Endodermal cell (in vitro differentiated cells): ENCODE measurements around the gene LIN37. TPM values are rescaled to one million over a fixed set of nuclear protein-coding genes. Genes with fewer than 3 reads are reported as not detected.

Experiments used
- DNase-seq: peaks from one replicate; pipeline ENCODE4 v3.0.0-alpha.2; 2017
- H3K27ac ChIP-seq: 2 replicates; pipeline ENCODE4 v1.5.1; 2013; ENCODE audit warnings: mild to moderate bottlenecking, low read depth, low read length, moderate library complexity
- H3K27me3 ChIP-seq: 2 replicates; pipeline ENCODE4 v1.6.1; 2013; ENCODE audit warnings: mild to moderate bottlenecking, low read length, moderate library complexity; ENCODE audit not compliant: insufficient read depth, control insufficient read depth, poor library complexity, severe bottlenecking
- H3K36me3 ChIP-seq: 2 replicates; pipeline ENCODE4 v1.7.0; 2013; ENCODE audit warnings: mild to moderate bottlenecking, low read length, moderate library complexity; ENCODE audit not compliant: control insufficient read depth, insufficient read depth
- H3K4me1 ChIP-seq: one replicate; pipeline ENCODE4 v1.7.0; 2013; ENCODE audit warnings: low read length; ENCODE audit not compliant: control insufficient read depth, insufficient read depth
- H3K4me3 ChIP-seq: 2 replicates; pipeline ENCODE4 v1.5.1; 2013; ENCODE audit warnings: mild to moderate bottlenecking, low read length, moderate library complexity
- H3K9ac ChIP-seq: 2 replicates; pipeline ENCODE4 v1.6.1; 2013; ENCODE audit warnings: mild to moderate bottlenecking, low read length, moderate library complexity; ENCODE audit not compliant: poor library complexity, severe bottlenecking; ENCODE audit errors: extremely low read depth
- H3K9me3 ChIP-seq: 2 replicates; pipeline ENCODE4 v1.6.1; 2013; ENCODE audit warnings: mild to moderate bottlenecking, low read length, moderate library complexity; ENCODE audit not compliant: control insufficient read depth
- H3K27ac Mint-ChIP-seq: 2 replicates; pipeline ENCODE4 v1.8.0; 2020; ENCODE audit warnings: mixed read lengths
- H3K27me3 Mint-ChIP-seq: 2 replicates; pipeline ENCODE4 v1.8.0; 2021; ENCODE audit warnings: mild to moderate bottlenecking, mixed read lengths; ENCODE audit not compliant: insufficient read depth
- H3K36me3 Mint-ChIP-seq: 2 replicates; pipeline ENCODE4 v1.8.0; 2020; ENCODE audit warnings: low read depth, mixed read lengths
- H3K4me1 Mint-ChIP-seq: 2 replicates; pipeline ENCODE4 v1.8.0; 2020; ENCODE audit warnings: mixed read lengths
- H3K4me3 Mint-ChIP-seq: 2 replicates; pipeline ENCODE4 v1.8.0; 2020; ENCODE audit warnings: mild to moderate bottlenecking, moderate library complexity, mixed read lengths
- H3K9me3 Mint-ChIP-seq: 2 replicates; pipeline ENCODE4 v1.8.0; 2020; ENCODE audit warnings: mild to moderate bottlenecking, mixed read lengths
- CTCF ChIP-seq: fragments of 200-600 bp; sonication (generic); conservative IDR thresholded peaks from 2 replicates; pipeline ENCODE4 v1.5.0; 2021; ENCODE audit warnings: antibody characterized with exemption, mild to moderate bottlenecking
- WGBS, 2 experiments: methylation state at CpG; one replicate each; pipeline versions ENCODE4 v1.1.5 to v1.1.7; 2013; ENCODE audit warnings: missing lambda C conversion rate in 2 of 2, mixed read lengths in 1 of 2; ENCODE audit not compliant: insufficient coverage in 1 of 2, insufficient read length in 1 of 2; 5-methylcytosine and 5-hydroxymethylcytosine counted together
- total RNA-seq, 2 donors: library from RNA; stranded (reverse); fragmentation: NEBNext Ultra II Directional in 1 of 2; extraction: Animal tissue kit (Norgen Biotek cat#: 25700) in 1 of 2; gene quantifications; 2 replicates in 1 of 2; 3 replicates in 1 of 2; pipeline ENCODE4 v1.2.1, GENCODE V29; 2021

Gene LIN37
- total RNA-seq, 2 donors from 2014 or later: 6.6 to 7.6 TPM

- Histone ChIP-seq H3K4me1 (no peaks in the 10 kb centered on the region), H3K27me3 (no peaks in the 10 kb centered on the region), H3K4me3 (peak overlapping the region; percentile 98), H3K27ac (no peak overlapping the region), H3K9me3 (no peaks in the 10 kb centered on the region), H3K9ac (peak overlapping the region; percentile 99), H3K36me3 (peaks cover 3% of the 10 kb centered on the region)
- WGBS, 2 experiments: 4 to 24% methylated on average over 3 to 4 of the region's 4 CpGs
- Mint-ChIP-seq H3K36me3 (peaks cover 9% of the 10 kb centered on the region), H3K4me3 (peak overlapping the region; percentile 82), H3K4me1 (peaks cover 10% of the 10 kb centered on the region), H3K27me3 (no peaks in the 10 kb centered on the region), H3K27ac (peak overlapping the region; percentile 100), H3K9me3 (no peaks in the 10 kb centered on the region)
- TF ChIP-seq CTCF: no peak
- DNase-seq: no peak
These were observed 2.3 kb upstream of the LIN37 start for GRCh38 chr19:35746087-35746462.

GRCh38 chr19:35746531-35746930 lies 1.8 kb upstream of the LIN37 start:
- no peak for DNase-seq
- Histone ChIP-seq H3K36me3 (peaks cover 3% of the 10 kb centered on the region), H3K9ac (peak overlapping the region; percentile 99), H3K27me3 (no peaks in the 10 kb centered on the region), H3K4me3 (peak overlapping the region; percentile 98), H3K4me1 (no peaks in the 10 kb centered on the region), H3K27ac (no peak overlapping the region), H3K9me3 (no peaks in the 10 kb centered on the region)
- no peaks in the 10 kb centered on the region for H3K27me3 Mint-ChIP-seq
- H3K4me1 Mint-ChIP-seq: peaks cover 10% of the 10 kb centered on the region
- peak overlapping the region; percentile 82 for H3K4me3 Mint-ChIP-seq
- WGBS, 2 experiments: 86 to 96% methylated on average over 4 to 5 of the region's 5 CpGs
- H3K27ac Mint-ChIP-seq: peak overlapping the region; percentile 100
- no peaks in the 10 kb centered on the region for H3K9me3 Mint-ChIP-seq
- peaks cover 9% of the 10 kb centered on the region for H3K36me3 Mint-ChIP-seq
- no peak for TF ChIP-seq CTCF

GRCh38 chr19:35750167-35750566 lies 1.8 kb downstream of the LIN37 start:
- DNase-seq: no peak
- Histone ChIP-seq H3K27me3 (peaks cover 4% of the 10 kb centered on the region), H3K4me3 (no peak overlapping the region), H3K9ac (no peak overlapping the region), H3K9me3 (no peaks in the 10 kb centered on the region), H3K27ac (no peak overlapping the region), H3K36me3 (peaks cover 9% of the 10 kb centered on the region), H3K4me1 (no peaks in the 10 kb centered on the region)
- no peak for TF ChIP-seq CTCF
- peaks cover 2% of the 10 kb centered on the region for H3K36me3 Mint-ChIP-seq
- no peaks in the 10 kb centered on the region for H3K9me3 Mint-ChIP-seq
- H3K27ac Mint-ChIP-seq: no peak overlapping the region
- H3K4me1 Mint-ChIP-seq: peaks cover 12% of the 10 kb centered on the region
- H3K27me3 Mint-ChIP-seq: peaks cover 10% of the 10 kb centered on the region
- H3K4me3 Mint-ChIP-seq: peak overlapping the region; percentile 26
- WGBS, 2 experiments: 85 to 95% methylated on average over 3 to 5 of the region's 5 CpGs
